SK-N-SH (cell line): ENCODE data around the gene PLA2G6. TPM values are rescaled to one million over a fixed set of nuclear protein-coding genes. Genes with fewer than 3 reads are reported as not detected.

ENCODE experiments used
- CTCF ChIA-PET: fragments of 300-600, 350-600 bp; formaldehyde crosslinking; extraction: SDS; loops from one replicate; lab custom pipeline; 2021; lab: Yijun Ruan, JAX
- POLR2A ChIA-PET: fragments of 350-600 bp; sonication (Branson Sonifier 250); formaldehyde crosslinking; extraction: SDS; loops from one replicate; lab custom pipeline; 2020; ENCODE audit warnings: antibody characterized with exemption, inconsistent platforms; lab: Yijun Ruan, JAX
- DNase-seq: peaks from one replicate; pipeline ENCODE4 v3.0.0; 2012
- H2AFZ ChIP-seq: fragments of 200-600 bp; sonication (generic); 2 replicates; pipeline ENCODE4 v1.8.1; 2016; ENCODE audit warnings: antibody characterized with exemption, mild to moderate bottlenecking, low read depth
- H3F3A ChIP-seq: fragments of 200-600 bp; sonication (generic); replicated peaks from 2 replicates; pipeline ENCODE3; 2016; ENCODE audit warnings: antibody characterized with exemption, mild to moderate bottlenecking; ENCODE audit not compliant: insufficient read depth
- H3K27ac ChIP-seq, 2 experiments: fragments of 200-500 bp in 1 of 2; fragments of 200-600 bp in 1 of 2; sonication (Bioruptor generic) in 1 of 2; sonication (generic), shearing (Covaris generic) in 1 of 2; 2 replicates each; pipeline versions ENCODE4 v1.5.1 to v1.6.1; 2014 to 2016; ENCODE audit warnings: low read depth in 2 of 2, inconsistent platforms in 1 of 2, low read length in 1 of 2, mild to moderate bottlenecking in 1 of 2, mixed read lengths in 1 of 2
- H3K27me3 ChIP-seq: fragments of 200-600 bp; sonication (generic), shearing (Covaris generic); 2 replicates; pipeline ENCODE4 v1.6.1; 2016; ENCODE audit warnings: mixed run types; ENCODE audit not compliant: insufficient read depth
- H3K36me3 ChIP-seq, 2 experiments: fragments of 200-500 bp in 1 of 2; fragments of 200-600 bp in 1 of 2; sonication (Bioruptor generic) in 1 of 2; sonication (generic) in 1 of 2; replicated peaks in 1 of 2; 2 replicates each; pipeline versions ENCODE3 to v1.5.1; 2014 to 2016; ENCODE audit warnings: low read length in 1 of 2, mild to moderate bottlenecking in 1 of 2; ENCODE audit not compliant: insufficient read depth in 2 of 2, control insufficient read depth in 1 of 2
- H3K4me1 ChIP-seq, 2 experiments: fragments of 200-500 bp in 1 of 2; fragments of 200-600 bp in 1 of 2; sonication (Bioruptor generic) in 1 of 2; sonication (generic), shearing (Covaris generic) in 1 of 2; 2 replicates each; pipeline versions ENCODE4 v1.5.1 to v1.6.1; 2014 to 2016; ENCODE audit warnings: low read depth in 1 of 2, low read length in 1 of 2, mixed run types in 1 of 2; ENCODE audit not compliant: insufficient read depth in 2 of 2, control insufficient read depth in 1 of 2
- H3K4me2 ChIP-seq: fragments of 200-600 bp; sonication (generic), shearing (Covaris generic); 2 replicates; pipeline ENCODE4 v1.6.1; 2017; ENCODE audit warnings: mixed run types
- H3K4me3 ChIP-seq, 2 experiments: fragments of 200-500 bp in 1 of 2; fragments of 200-600 bp in 1 of 2; sonication (Bioruptor generic) in 1 of 2; sonication (generic), shearing (Covaris generic) in 1 of 2; 2 replicates each; pipeline versions ENCODE4 v1.5.1 to v1.8.1; 2014 to 2016; ENCODE audit warnings: low read depth in 2 of 2, inconsistent platforms in 1 of 2, low read length in 1 of 2, mild to moderate bottlenecking in 1 of 2, mixed read lengths in 1 of 2, moderate library complexity in 1 of 2
- H3K79me2 ChIP-seq: fragments of 200-600 bp; sonication (generic); 2 replicates; pipeline ENCODE4 v1.8.1; 2017; ENCODE audit warnings: mild to moderate bottlenecking; ENCODE audit not compliant: insufficient read depth
- H3K9ac ChIP-seq: fragments of 200-600 bp; sonication (generic); 2 replicates; pipeline ENCODE4 v1.6.1; 2017; ENCODE audit warnings: mixed run types
- H3K9me2 ChIP-seq: fragments of 200-600 bp; sonication (generic); 2 replicates; pipeline ENCODE4 v1.6.1; 2017; ENCODE audit warnings: mixed run types
- H3K9me3 ChIP-seq: fragments of 200-600 bp; sonication (generic); 2 replicates; pipeline ENCODE4 v1.6.1; 2017; ENCODE audit warnings: mixed run types, mild to moderate bottlenecking, moderate library complexity
- H4K20me1 ChIP-seq: fragments of 200-600 bp; sonication (generic); 2 replicates; pipeline ENCODE4 v1.6.1; 2017; ENCODE audit warnings: mild to moderate bottlenecking, mixed run types; ENCODE audit not compliant: insufficient read depth
- CHD2 ChIP-seq: fragments of 150-350 bp; IDR thresholded peaks from 2 replicates; pipeline ENCODE4 v1.6.1; 2018; ENCODE audit warnings: low read length; ENCODE audit not compliant: partially characterized antibody
- ELF1 ChIP-seq: IDR thresholded peaks from 2 replicates; pipeline ENCODE4 v1.4.0; 2012
- EZH2phosphoT487 ChIP-seq: fragments of 200-600 bp; sonication (generic); IDR thresholded peaks from 2 replicates; pipeline ENCODE4 v1.6.1; 2017; ENCODE audit warnings: low read depth, mixed run types, mild to moderate bottlenecking, antibody characterized with exemption, moderate library complexity, borderline replicate concordance
- FOXM1 ChIP-seq: IDR thresholded peaks from 2 replicates; pipeline ENCODE4 v1.4.0; 2012; ENCODE audit warnings: low read depth, mild to moderate bottlenecking
- GABPA ChIP-seq: IDR thresholded peaks from 2 replicates; pipeline ENCODE4 v1.4.0; 2012; ENCODE audit warnings: low read depth, mild to moderate bottlenecking
- MAX ChIP-seq: IDR thresholded peaks from 2 replicates; pipeline ENCODE4 v1.4.0; 2012; ENCODE audit warnings: low read depth
- MXI1 ChIP-seq: IDR thresholded peaks from 2 replicates; pipeline ENCODE4 v1.6.1; 2012; ENCODE audit warnings: mild to moderate bottlenecking, low read depth, low read length, improper control_type of control experiment
- NFIC ChIP-seq: IDR thresholded peaks from 2 replicates; pipeline ENCODE4 v1.4.0; 2012; ENCODE audit warnings: borderline replicate concordance
- RAD21 ChIP-seq: IDR thresholded peaks from 2 replicates; pipeline ENCODE4 v1.6.1; 2012; ENCODE audit warnings: mild to moderate bottlenecking, low read length
- RCOR1 ChIP-seq: fragments of 150-350 bp; IDR thresholded peaks from 2 replicates; pipeline ENCODE4 v1.6.1; 2017; ENCODE audit warnings: antibody characterized with exemption, low read length
- SIN3A ChIP-seq: IDR thresholded peaks from 2 replicates; pipeline ENCODE4 v1.6.1; 2012; ENCODE audit warnings: low read depth, mild to moderate bottlenecking, low read length, moderate library complexity, borderline replicate concordance
- TAF1 ChIP-seq: IDR thresholded peaks from 2 replicates; pipeline ENCODE4 v1.6.1; 2012; ENCODE audit warnings: low read depth, mild to moderate bottlenecking, low read length, moderate library complexity, borderline replicate concordance
- USF1 ChIP-seq: IDR thresholded peaks from 2 replicates; pipeline ENCODE4 v1.4.0; 2012; ENCODE audit warnings: low read depth, borderline replicate concordance
- USF2 ChIP-seq: fragments of 150-350 bp; IDR thresholded peaks from 2 replicates; pipeline ENCODE4 v1.6.1; 2017; ENCODE audit warnings: antibody characterized with exemption, low read length, low read depth, borderline replicate concordance
- WGBS: methylation state at CpG from one replicate; pipeline ENCODE4 v1.1.6; 2017; ENCODE audit warnings: low lambda C conversion rate; 5-methylcytosine and 5-hydroxymethylcytosine counted together
- polyA plus RNA-seq, 3 experiments: library from polyadenylated mRNA; depleted of rRNA; stranded (reverse); fragments of >200 nt; gene quantifications; 2 replicates each; pipeline ENCODE4 v1.2.3, GENCODE V29; 2012

PLA2G6 gene
- polyA plus RNA-seq, 1 of the 3 experiments (the other 2 are of a cell fraction): 10.5 TPM

DNA sequence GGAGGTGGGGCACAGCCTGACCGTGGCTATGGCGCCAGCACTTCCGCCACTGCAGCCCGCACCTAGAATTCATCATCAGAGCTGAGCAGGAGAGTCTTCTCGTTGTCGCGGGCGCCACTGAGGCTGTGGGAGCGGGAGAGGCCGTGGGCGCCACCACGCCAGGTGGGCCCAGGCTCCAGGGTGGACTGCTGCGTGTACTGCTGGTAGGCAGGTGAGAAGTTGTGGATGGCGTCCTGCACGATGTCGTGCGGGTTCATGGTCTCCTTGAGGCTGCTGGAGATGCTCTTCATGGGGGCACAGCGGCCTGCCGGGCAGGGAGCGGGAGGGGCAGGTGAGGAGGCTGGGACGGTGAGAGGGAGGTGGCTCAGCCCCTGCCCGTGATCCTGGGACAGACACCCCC is 39.8 kb upstream of the PLA2G6 start:
- no peaks in the 10 kb centered on the region for H3K9me2 ChIP-seq
- ChIA-PET CTCF (no interaction called here), POLR2A (no interaction called here)
- H3K4me2 ChIP-seq: no peak overlapping the region
- peaks cover 4% of the 10 kb centered on the region for H3F3A ChIP-seq
- no peaks in the 10 kb centered on the region for H3K79me2 ChIP-seq
- peaks cover 0 to 10% of the 10 kb centered on the region in 2 experiments for H3K36me3 ChIP-seq
- TF ChIP-seq TAF1: no peak
- no peak for TF ChIP-seq FOXM1
- TF ChIP-seq MXI1: no peak
- no peak for TF ChIP-seq SIN3A
- no peak for TF ChIP-seq GABPA
- no peak for TF ChIP-seq NFIC
- no peak for TF ChIP-seq ELF1
- no peak for TF ChIP-seq USF2
- no peaks in the 10 kb centered on the region for H3K9me3 ChIP-seq
- no peak for DNase-seq
- no peaks in the 10 kb centered on the region for H3K27me3 ChIP-seq
- H3K4me1 ChIP-seq: peaks cover 0 to 14% of the 10 kb centered on the region in 2 experiments; a peak in 2 of 4 replicates
- H3K27ac ChIP-seq: no peak overlapping the region
- no peak overlapping the region for H2AFZ ChIP-seq
- 94% methylated on average over 10 of the region's 22 CpGs for WGBS
- H4K20me1 ChIP-seq: no peaks in the 10 kb centered on the region
- no peak overlapping the region for H3K4me3 ChIP-seq
- H3K9ac ChIP-seq: no peak overlapping the region

DNA sequence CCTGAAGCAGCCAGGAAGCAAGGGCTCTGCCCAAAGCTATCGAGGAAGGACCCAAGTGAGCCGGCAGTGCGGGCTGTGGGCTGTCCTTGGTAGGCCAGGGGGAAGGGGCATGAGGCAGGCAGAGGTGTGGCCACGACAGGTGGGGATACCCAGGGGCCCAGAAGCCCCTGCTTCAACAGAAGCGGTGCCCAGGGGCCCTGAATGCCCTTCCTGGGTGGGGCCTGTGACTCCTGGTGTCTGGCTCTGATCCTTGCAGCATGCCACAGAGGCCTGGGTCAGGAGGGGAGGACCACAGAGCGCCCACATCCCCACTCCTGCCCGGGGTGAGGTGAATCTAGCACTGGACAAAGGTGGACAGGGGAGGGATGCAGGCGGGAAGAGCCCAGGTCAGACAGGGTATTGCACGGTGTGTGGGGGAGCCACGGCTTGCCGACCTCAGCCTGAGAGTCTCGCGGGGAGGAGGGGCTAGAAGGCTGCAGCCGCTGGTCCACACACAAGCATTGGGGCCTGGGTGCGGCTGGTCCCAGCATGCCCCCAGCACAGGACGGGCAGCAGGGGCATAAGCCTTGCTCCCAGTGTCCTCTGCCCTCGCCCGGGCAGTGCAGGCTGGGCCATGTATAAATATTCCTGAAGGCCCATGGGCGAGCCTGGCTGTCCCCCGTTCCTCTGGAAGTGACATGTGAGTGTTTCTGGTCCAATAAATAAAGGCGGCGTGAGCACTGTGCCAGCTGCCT is 39.2 kb upstream of the PLA2G6 start:
- TF ChIP-seq RAD21: no peak
- Histone ChIP-seq H3K27ac (no peak overlapping the region), H2AFZ (no peak overlapping the region), H3K9me2 (no peaks in the 10 kb centered on the region), H3K9me3 (no peaks in the 10 kb centered on the region), H3K9ac (no peak overlapping the region), H3F3A (peaks cover 4% of the 10 kb centered on the region), H4K20me1 (no peaks in the 10 kb centered on the region), H3K79me2 (no peaks in the 10 kb centered on the region), H3K4me1 (peaks cover 0 to 14% of the 10 kb centered on the region in 2 experiments; a peak in 2 of 4 replicates), H3K27me3 (no peaks in the 10 kb centered on the region), H3K4me2 (no peak overlapping the region), H3K4me3 (no peak overlapping the region), H3K36me3 (peaks cover 0 to 10% of the 10 kb centered on the region in 2 experiments)
- no CpG with 5 or more reads among the region's 22 CpGs for WGBS
- ChIA-PET POLR2A (interaction anchor here (0.7 kb wide), 1 partner anchor 64 kb away, joined by 3 read pairs; no protein-coding TSS in a partner anchor), CTCF (interaction anchor here (0.7 kb wide), 1 partner anchor 8 kb away, joined by 4 read pairs; no protein-coding TSS in a partner anchor)
- DNase-seq: no peak

DNA sequence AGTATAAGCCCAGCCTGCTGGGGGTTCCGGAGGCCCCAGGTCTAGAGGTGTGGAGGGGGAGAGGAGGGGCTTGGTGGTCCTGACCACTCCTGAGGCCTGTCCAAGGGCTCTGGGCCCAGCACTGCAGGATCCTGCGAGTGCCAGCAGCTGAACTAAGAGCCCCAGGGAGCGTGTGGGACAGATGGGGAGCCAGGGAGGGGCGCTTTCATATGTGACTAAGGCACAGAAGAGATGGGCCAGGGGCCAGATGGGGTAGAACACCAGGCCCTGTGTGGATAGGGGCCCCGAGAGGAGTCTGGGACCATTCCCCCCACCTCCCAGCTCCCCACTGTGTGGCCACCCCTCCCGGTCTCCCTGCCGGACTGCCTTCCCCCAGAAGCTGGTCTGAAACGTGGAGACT is 38.5 kb upstream of the PLA2G6 start:
- Histone ChIP-seq H3F3A (peaks cover 4% of the 10 kb centered on the region), H2AFZ (no peak overlapping the region), H3K9me3 (no peaks in the 10 kb centered on the region), H3K27me3 (no peaks in the 10 kb centered on the region), H3K4me2 (no peak overlapping the region), H3K4me1 (peaks cover 0 to 14% of the 10 kb centered on the region in 2 experiments; a peak in 2 of 4 replicates), H3K36me3 (peaks cover 0 to 10% of the 10 kb centered on the region in 2 experiments), H3K79me2 (no peaks in the 10 kb centered on the region), H4K20me1 (no peaks in the 10 kb centered on the region), H3K9ac (no peak overlapping the region), H3K4me3 (no peak overlapping the region), H3K27ac (peak overlapping the region in 1 of 2 experiments; percentile 85; a peak in 1 of 4 replicates), H3K9me2 (no peaks in the 10 kb centered on the region)
- WGBS: no CpG with 5 or more reads among the region's 8 CpGs
- ChIA-PET POLR2A (interaction anchor here (0.7 to 1.0 kb wide), 2 partner anchors 64 to 279 kb away, joined by 3 read pairs; no protein-coding TSS in a partner anchor), CTCF (interaction anchor here (0.7 to 1.3 kb wide), 3 partner anchors 8 to 106 kb away, joined by 3 to 8 read pairs (median 4); no protein-coding TSS in a partner anchor)
- TF ChIP-seq ELF1 (no peak), MAX (no peak), CHD2 (no peak), USF2 (no peak), USF1 (no peak), RCOR1 (no peak), EZH2phosphoT487 (no peak), SIN3A (no peak)
- DNase-seq: no peak
